HEK293 (cell line): Measurements from ENCODE around the gene SLC25A19.

Experiments used
- GLI2 ChIP-seq: fragments of 450-650 bp; formaldehyde crosslinking; IDR thresholded peaks from 2 replicates; pipeline ENCODE4; 2017; ENCODE audit warnings: missing biosample characterization, missing genetic modification characterization, low read depth, borderline replicate concordance
- GLI4 ChIP-seq: fragments of 450-650 bp; formaldehyde crosslinking; IDR thresholded peaks from 2 replicates; pipeline ENCODE4 v1.5.1; 2016; ENCODE audit warnings: missing biosample characterization, missing genetic modification characterization
- GLIS1 ChIP-seq: fragments of 450-650 bp; formaldehyde crosslinking; IDR thresholded peaks from 2 replicates; pipeline ENCODE4 v1.5.1; 2016; ENCODE audit warnings: missing biosample characterization, missing genetic modification characterization
- KLF8 ChIP-seq: fragments of 450-650 bp; formaldehyde crosslinking; IDR thresholded peaks from 2 replicates; pipeline ENCODE4 v1.5.1; 2016; ENCODE audit warnings: missing biosample characterization, missing genetic modification characterization
- REPIN1 ChIP-seq: fragments of 450-650 bp; formaldehyde crosslinking; IDR thresholded peaks from 2 replicates; pipeline ENCODE4 v1.5.1; 2017; ENCODE audit warnings: missing biosample characterization, missing genetic modification characterization, low read depth
- SETDB1 ChIP-seq: IDR thresholded peaks from one replicate; pipeline ENCODE4 v1.6.1; 2017; ENCODE audit warnings: mild to moderate bottlenecking, low read length, moderate library complexity, mixed read lengths; ENCODE audit not compliant: insufficient read length
- TCF7L2 ChIP-seq: IDR thresholded peaks from 2 replicates; pipeline ENCODE4 v1.6.1; 2011; ENCODE audit warnings: low read depth, mild to moderate bottlenecking, inconsistent platforms, low read length, moderate library complexity, borderline replicate concordance
- ZBTB48 ChIP-seq: fragments of 450-650 bp; formaldehyde crosslinking; IDR thresholded peaks from 2 replicates; pipeline ENCODE4 v1.5.1; 2016; ENCODE audit warnings: missing biosample characterization, missing genetic modification characterization
- ZFP37 ChIP-seq: fragments of 450-650 bp; formaldehyde crosslinking; IDR thresholded peaks from 2 replicates; pipeline ENCODE4 v1.5.1; 2016; ENCODE audit warnings: missing biosample characterization, missing genetic modification characterization
- ZNF10 ChIP-seq: fragments of 450-650 bp; formaldehyde crosslinking; IDR thresholded peaks from 2 replicates; pipeline ENCODE4 v1.5.1; 2017; ENCODE audit warnings: missing biosample characterization, missing genetic modification characterization
- ZNF114 ChIP-seq: fragments of 450-650 bp; formaldehyde crosslinking; IDR thresholded peaks from 2 replicates; pipeline ENCODE4 v1.5.0; 2017; ENCODE audit warnings: missing biosample characterization, missing genetic modification characterization
- ZNF157 ChIP-seq: fragments of 450-650 bp; formaldehyde crosslinking; IDR thresholded peaks from 2 replicates; pipeline ENCODE4 v1.5.1; 2016; ENCODE audit warnings: missing biosample characterization, missing genetic modification characterization
- ZNF16 ChIP-seq: fragments of 450-650 bp; formaldehyde crosslinking; IDR thresholded peaks from 2 replicates; pipeline ENCODE4 v1.5.1; 2016; ENCODE audit warnings: low read depth, missing biosample characterization, missing genetic modification characterization
- ZNF202 ChIP-seq: fragments of 450-650 bp; formaldehyde crosslinking; IDR thresholded peaks from 2 replicates; pipeline ENCODE4 v1.5.1; 2016; ENCODE audit warnings: missing biosample characterization, missing genetic modification characterization, borderline replicate concordance
- ZNF362 ChIP-seq: fragments of 450-650 bp; formaldehyde crosslinking; IDR thresholded peaks from 2 replicates; pipeline ENCODE4 v1.5.1; 2016; ENCODE audit warnings: missing biosample characterization, missing genetic modification characterization
- ZNF449 ChIP-seq: fragments of 450-650 bp; formaldehyde crosslinking; IDR thresholded peaks from 2 replicates; pipeline ENCODE4 v1.5.1; 2017; ENCODE audit warnings: missing biosample characterization, mild to moderate bottlenecking, missing genetic modification characterization, moderate library complexity
- ZNF513 ChIP-seq: fragments of 450-650 bp; IDR thresholded peaks from 2 replicates; pipeline ENCODE4 v1.5.1; 2018; ENCODE audit warnings: missing biosample characterization, missing genetic modification characterization
- ZNF549 ChIP-seq: fragments of 450-650 bp; IDR thresholded peaks from 2 replicates; pipeline ENCODE4 v1.5.1; 2018; ENCODE audit warnings: missing biosample characterization, missing genetic modification characterization, mild to moderate bottlenecking, inconsistent platforms, moderate library complexity
- ZNF558 ChIP-seq: fragments of 450-650 bp; formaldehyde crosslinking; IDR thresholded peaks from 2 replicates; pipeline ENCODE4 v1.5.1; 2016; ENCODE audit warnings: missing biosample characterization, missing genetic modification characterization
- ZNF580 ChIP-seq: fragments of 450-650 bp; formaldehyde crosslinking; IDR thresholded peaks from 2 replicates; pipeline ENCODE4 v1.5.1; 2016; ENCODE audit warnings: missing biosample characterization, missing genetic modification characterization
- ZNF600 ChIP-seq: fragments of 450-650 bp; formaldehyde crosslinking; IDR thresholded peaks from 2 replicates; pipeline ENCODE4 v1.5.1; 2016; ENCODE audit warnings: missing biosample characterization, missing genetic modification characterization
- ZNF624 ChIP-seq: fragments of 450-650 bp; formaldehyde crosslinking; IDR thresholded peaks from 2 replicates; pipeline ENCODE4 v1.5.1; 2017; ENCODE audit warnings: missing biosample characterization, missing genetic modification characterization
- ZNF654 ChIP-seq: fragments of 450-650 bp; formaldehyde crosslinking; IDR thresholded peaks from 2 replicates; pipeline ENCODE4 v1.5.1; 2016; ENCODE audit warnings: low read depth, missing biosample characterization, missing genetic modification characterization
- ZNF776 ChIP-seq: fragments of 450-650 bp; formaldehyde crosslinking; IDR thresholded peaks from 2 replicates; pipeline ENCODE4 v1.5.0; 2017; ENCODE audit warnings: missing biosample characterization, missing genetic modification characterization, borderline replicate concordance
- ZNF843 ChIP-seq: fragments of 450-650 bp; formaldehyde crosslinking; IDR thresholded peaks from 2 replicates; pipeline ENCODE4 v1.5.1; 2016; ENCODE audit warnings: missing biosample characterization, missing genetic modification characterization
- ZSCAN23 ChIP-seq: fragments of 450-650 bp; formaldehyde crosslinking; IDR thresholded peaks from 2 replicates; pipeline ENCODE4 v1.5.1; 2016; ENCODE audit warnings: missing biosample characterization, missing genetic modification characterization
- ZSCAN30 ChIP-seq: fragments of 450-650 bp; IDR thresholded peaks from 2 replicates; pipeline ENCODE4 v1.5.1; 2018; ENCODE audit warnings: missing biosample characterization, mild to moderate bottlenecking, missing genetic modification characterization, moderate library complexity
- TF ChIP-seq, protein P1 (sequence below): fragments of 450-650 bp; formaldehyde crosslinking; IDR thresholded peaks from 2 replicates; pipeline ENCODE4 v1.5.1; 2017; ENCODE audit warnings: missing biosample characterization, missing genetic modification characterization
- TF ChIP-seq, protein P2 (sequence below): fragments of 450-650 bp; formaldehyde crosslinking; IDR thresholded peaks from 2 replicates; pipeline ENCODE4 v1.5.1; 2017; ENCODE audit warnings: missing biosample characterization, missing genetic modification characterization
- TF ChIP-seq, protein P3 (sequence below): fragments of 450-650 bp; formaldehyde crosslinking; IDR thresholded peaks from 2 replicates; pipeline ENCODE4 v1.5.1; 2016; ENCODE audit warnings: missing biosample characterization, missing genetic modification characterization

SLC25A19 gene

GRCh38 chr17:75261336-75262111, 27.7 kb downstream of the SLC25A19 start, which contains the start of the genes GGA3 and MRPS7 (continued):
- TF ChIP-seq ZNF362 (tag by site-specific recombination) (no peak), ZNF558 (tag by site-specific recombination) (peak; percentile 58; the same call in 1 of the 2 replicates), ZFP37 (tag by site-specific recombination) (peak; percentile 34; the same call in 1 of the 2 replicates), ZNF114 (no peak), ZNF202 (tag by site-specific recombination) (no peak), SETDB1 (no peak), ZSCAN30 (peak; percentile 47; the same call in 1 of the 2 replicates), ZNF10 (peak; percentile 39; the same call in 1 of the 2 replicates), ZBTB48 (no peak), GLI4 (tag by site-specific recombination) (0 out of 2 replicates have a peak, but pooled peaks have one; percentile 35), ZNF549 (tag by site-specific recombination) (no peak), ZNF843 (0 out of 2 replicates have a peak, but pooled peaks have one; percentile 51), ZSCAN23 (no peak), ZNF624 (tag by site-specific recombination) (no peak), KLF8 (tag by site-specific recombination) (peak; percentile 94), GLI2 (tag by site-specific recombination) (no peak), ZNF580 (peak; percentile 32; the same call in 1 of the 2 replicates), REPIN1 (tag by site-specific recombination) (0 out of 2 replicates have a peak, but pooled peaks have one; percentile 9), ZNF600 (peak; percentile 90), TCF7L2 (no peak), ZNF449 (tag by site-specific recombination) (peak; percentile 82), ZNF654 (tag by site-specific recombination) (no peak), GLIS1 (no peak; the same call in 1 of the 2 replicates), ZNF513 (tag by site-specific recombination) (peak; percentile 29; the same call in 1 of the 2 replicates), ZNF16 (tag by site-specific recombination) (no peak), ZNF776 (tag by site-specific recombination) (no peak), ZNF157 (tag by site-specific recombination) (no peak)
- TF ChIP-seq, protein P1, sequence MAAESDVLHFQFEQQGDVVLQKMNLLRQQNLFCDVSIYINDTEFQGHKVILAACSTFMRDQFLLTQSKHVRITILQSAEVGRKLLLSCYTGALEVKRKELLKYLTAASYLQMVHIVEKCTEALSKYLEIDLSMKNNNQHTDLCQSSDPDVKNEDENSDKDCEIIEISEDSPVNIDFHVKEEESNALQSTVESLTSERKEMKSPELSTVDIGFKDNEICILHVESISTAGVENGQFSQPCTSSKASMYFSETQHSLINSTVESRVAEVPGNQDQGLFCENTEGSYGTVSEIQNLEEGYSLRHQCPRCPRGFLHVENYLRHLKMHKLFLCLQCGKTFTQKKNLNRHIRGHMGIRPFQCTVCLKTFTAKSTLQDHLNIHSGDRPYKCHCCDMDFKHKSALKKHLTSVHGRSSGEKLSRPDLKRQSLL (tag by site-specific recombination): no peak
- TF ChIP-seq, protein P2, sequence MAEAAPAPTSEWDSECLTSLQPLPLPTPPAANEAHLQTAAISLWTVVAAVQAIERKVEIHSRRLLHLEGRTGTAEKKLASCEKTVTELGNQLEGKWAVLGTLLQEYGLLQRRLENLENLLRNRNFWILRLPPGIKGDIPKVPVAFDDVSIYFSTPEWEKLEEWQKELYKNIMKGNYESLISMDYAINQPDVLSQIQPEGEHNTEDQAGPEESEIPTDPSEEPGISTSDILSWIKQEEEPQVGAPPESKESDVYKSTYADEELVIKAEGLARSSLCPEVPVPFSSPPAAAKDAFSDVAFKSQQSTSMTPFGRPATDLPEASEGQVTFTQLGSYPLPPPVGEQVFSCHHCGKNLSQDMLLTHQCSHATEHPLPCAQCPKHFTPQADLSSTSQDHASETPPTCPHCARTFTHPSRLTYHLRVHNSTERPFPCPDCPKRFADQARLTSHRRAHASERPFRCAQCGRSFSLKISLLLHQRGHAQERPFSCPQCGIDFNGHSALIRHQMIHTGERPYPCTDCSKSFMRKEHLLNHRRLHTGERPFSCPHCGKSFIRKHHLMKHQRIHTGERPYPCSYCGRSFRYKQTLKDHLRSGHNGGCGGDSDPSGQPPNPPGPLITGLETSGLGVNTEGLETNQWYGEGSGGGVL (tag by site-specific recombination): no peak
- TF ChIP-seq, protein P3, sequence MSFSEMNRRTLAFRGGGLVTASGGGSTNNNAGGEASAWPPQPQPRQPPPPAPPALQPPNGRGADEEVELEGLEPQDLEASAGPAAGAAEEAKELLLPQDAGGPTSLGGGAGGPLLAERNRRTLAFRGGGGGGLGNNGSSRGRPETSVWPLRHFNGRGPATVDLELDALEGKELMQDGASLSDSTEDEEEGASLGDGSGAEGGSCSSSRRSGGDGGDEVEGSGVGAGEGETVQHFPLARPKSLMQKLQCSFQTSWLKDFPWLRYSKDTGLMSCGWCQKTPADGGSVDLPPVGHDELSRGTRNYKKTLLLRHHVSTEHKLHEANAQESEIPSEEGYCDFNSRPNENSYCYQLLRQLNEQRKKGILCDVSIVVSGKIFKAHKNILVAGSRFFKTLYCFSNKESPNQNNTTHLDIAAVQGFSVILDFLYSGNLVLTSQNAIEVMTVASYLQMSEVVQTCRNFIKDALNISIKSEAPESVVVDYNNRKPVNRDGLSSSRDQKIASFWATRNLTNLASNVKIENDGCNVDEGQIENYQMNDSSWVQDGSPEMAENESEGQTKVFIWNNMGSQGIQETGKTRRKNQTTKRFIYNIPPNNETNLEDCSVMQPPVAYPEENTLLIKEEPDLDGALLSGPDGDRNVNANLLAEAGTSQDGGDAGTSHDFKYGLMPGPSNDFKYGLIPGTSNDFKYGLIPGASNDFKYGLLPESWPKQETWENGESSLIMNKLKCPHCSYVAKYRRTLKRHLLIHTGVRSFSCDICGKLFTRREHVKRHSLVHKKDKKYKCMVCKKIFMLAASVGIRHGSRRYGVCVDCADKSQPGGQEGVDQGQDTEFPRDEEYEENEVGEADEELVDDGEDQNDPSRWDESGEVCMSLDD (tag by site-specific recombination): no peak
